Epithelial cell of esophagus (primary cell): ENCODE results near the gene WWC1.

Source experiments
- DNase-seq: peaks from one replicate; pipeline ENCODE4 v3.0.0; 2010; ENCODE audit warnings: low read depth
- H3K4me3 ChIP-seq: 2 replicates; pipeline ENCODE4 v1.5.1; 2011; ENCODE audit warnings: mild to moderate bottlenecking, low read length, control low read depth
- TF ChIP-seq, protein P1 (sequence below): IDR thresholded peaks from 2 replicates; pipeline ENCODE4 v1.5.1; 2011; ENCODE audit warnings: low read depth, mild to moderate bottlenecking, low read length, control low read depth, inconsistent platforms; ENCODE audit not compliant: insufficient read depth; ENCODE audit errors: missing control alignments

WWC1 gene

DNA sequence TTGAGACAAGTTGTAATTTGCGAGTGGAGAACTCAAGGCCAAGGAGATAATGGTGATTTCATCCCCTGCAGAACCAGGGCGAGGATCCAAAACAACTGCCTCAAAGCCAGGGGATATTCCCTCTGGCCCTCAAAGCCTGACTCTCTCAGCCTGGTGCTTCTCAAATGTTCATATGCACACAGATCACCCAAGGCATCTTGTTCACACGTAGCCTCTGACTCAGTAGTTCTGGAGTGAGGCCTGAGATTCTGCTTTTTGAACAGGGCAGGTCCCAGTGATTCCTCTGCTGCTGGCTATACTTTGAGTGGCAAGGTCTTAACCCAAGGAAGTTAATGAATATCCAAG, 30.2 kb upstream of the WWC1 start:
- TF ChIP-seq, protein P1, sequence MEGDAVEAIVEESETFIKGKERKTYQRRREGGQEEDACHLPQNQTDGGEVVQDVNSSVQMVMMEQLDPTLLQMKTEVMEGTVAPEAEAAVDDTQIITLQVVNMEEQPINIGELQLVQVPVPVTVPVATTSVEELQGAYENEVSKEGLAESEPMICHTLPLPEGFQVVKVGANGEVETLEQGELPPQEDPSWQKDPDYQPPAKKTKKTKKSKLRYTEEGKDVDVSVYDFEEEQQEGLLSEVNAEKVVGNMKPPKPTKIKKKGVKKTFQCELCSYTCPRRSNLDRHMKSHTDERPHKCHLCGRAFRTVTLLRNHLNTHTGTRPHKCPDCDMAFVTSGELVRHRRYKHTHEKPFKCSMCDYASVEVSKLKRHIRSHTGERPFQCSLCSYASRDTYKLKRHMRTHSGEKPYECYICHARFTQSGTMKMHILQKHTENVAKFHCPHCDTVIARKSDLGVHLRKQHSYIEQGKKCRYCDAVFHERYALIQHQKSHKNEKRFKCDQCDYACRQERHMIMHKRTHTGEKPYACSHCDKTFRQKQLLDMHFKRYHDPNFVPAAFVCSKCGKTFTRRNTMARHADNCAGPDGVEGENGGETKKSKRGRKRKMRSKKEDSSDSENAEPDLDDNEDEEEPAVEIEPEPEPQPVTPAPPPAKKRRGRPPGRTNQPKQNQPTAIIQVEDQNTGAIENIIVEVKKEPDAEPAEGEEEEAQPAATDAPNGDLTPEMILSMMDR, result no peak
- DNase-seq, result no peak
- H3K4me3 ChIP-seq, result no peak overlapping the region

DNA sequence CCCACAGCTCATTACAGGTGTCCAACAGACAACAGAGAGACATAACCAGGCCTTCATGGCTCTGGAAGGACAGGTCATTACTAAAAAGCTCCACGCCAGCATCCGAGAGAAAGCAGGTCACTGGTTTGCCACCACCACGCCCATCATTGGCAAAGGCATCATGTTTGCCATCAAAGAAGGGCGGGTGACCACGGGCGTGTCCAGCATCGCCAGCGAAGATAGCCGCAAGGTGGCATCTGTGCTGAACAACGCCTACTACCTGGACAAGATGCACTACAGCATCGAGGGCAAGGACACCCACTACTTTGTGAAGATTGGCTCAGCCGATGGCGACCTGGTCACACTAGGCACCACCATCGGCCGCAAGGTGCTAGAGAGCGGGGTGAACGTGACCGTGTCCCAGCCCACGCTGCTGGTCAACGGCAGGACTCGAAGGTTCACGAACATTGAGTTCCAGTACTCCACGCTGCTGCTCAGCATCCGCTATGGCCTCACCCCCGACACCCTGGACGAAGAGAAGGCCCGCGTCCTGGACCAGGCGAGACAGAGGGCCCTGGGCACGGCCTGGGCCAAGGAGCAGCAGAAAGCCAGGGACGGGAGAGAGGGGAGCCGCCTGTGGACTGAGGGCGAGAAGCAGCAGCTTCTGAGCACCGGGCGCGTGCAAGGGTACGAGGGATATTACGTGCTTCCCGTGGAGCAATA, 29.3 kb upstream of the WWC1 start:
- no peak for DNase-seq
- H3K4me3 ChIP-seq, result no peak overlapping the region
- TF ChIP-seq, protein P1, result no peak

DNA sequence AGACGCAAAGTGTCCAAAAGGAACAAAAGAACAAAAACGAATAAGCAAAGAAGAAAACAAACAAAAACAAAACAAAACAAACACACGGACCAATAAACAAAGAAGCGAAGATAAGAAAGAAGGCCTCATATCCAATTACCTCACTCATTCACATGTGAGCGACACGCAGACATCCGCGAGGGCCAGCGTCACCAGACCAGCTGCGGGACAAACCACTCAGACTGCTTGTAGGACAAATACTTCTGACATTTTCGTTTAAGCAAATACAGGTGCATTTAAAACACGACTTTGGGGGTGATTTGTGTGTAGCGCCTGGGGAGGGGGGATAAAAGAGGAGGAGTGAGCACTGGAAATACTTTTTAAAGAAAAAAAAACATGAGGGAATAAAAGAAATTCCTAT, 28.3 kb upstream of the WWC1 start:
- TF ChIP-seq, protein P1, result no peak
- no peak overlapping the region for H3K4me3 ChIP-seq
- DNase-seq, result no peak

DNA sequence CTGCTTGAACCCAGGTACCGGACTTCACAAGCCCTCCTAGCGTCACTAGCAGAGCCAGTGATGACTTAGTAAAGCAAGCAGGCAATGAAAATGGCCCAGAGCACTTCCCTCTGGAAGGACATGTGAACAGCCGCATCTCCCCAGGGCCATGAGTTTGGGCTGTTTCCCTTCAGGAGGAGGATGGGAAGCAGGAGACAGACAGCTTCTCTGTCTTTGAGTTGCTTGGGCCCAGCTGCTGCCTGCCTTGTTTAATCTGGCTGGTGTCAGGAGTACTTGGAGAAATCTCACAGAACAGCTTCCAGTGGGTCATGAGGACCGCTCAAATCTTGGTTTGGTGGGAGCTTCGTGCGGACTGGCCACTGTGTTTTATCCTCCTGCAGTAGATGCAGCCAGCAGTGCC, 25.4 kb upstream of the WWC1 start:
- no peak overlapping the region for H3K4me3 ChIP-seq
- TF ChIP-seq, protein P1, result no peak
- no peak for DNase-seq

DNA sequence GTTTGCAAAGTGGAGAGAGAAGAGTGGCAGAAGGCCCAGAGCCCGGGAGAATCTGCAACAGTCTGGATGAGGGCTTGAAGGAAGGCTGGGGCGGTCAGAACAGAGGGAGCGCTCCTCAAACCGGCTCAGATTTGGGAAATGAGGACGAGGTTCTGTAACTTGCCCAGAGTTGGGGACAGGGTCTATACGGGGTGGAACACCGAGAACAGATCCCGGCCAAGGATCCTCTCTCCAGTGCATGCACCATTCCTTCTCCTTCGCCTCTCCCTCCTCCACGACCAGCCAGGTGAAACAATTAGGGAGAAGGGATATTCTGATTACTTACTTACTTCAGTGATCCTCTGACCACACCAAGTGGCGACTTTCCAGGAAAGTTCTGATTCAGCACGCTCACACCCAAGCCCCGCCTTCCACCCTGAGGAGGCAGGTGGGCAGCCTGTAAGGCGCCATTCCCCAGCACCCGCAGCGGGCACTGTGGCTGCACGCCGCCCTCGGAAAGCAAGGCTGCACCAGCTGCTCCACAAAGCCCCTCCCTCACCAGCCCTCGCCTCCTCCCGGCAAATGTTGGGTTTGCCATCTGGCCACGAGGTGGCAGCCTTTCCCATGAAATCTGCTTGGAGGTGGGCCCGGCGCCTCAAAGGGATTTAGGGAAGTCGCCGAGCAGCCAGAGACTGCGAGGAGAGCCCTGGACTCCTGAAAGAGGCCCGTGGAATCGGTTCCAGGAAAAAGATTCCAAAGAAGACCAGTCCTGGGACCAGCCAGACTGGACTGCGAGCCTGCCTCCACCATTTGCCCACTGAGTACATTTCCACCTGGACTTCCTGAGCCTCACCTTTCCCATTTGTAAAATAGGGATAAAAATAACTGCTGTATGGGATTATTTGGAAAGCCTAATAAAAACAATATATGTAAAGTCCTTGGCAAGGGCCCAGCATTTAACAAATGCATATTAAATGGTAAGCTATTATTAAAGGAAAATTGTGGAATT, 22.2 kb upstream of the WWC1 start:
- peak; percentile 89 for DNase-seq
- peak overlapping the region; percentile 36 for H3K4me3 ChIP-seq
- TF ChIP-seq, protein P1, result peak; percentile 87

DNA sequence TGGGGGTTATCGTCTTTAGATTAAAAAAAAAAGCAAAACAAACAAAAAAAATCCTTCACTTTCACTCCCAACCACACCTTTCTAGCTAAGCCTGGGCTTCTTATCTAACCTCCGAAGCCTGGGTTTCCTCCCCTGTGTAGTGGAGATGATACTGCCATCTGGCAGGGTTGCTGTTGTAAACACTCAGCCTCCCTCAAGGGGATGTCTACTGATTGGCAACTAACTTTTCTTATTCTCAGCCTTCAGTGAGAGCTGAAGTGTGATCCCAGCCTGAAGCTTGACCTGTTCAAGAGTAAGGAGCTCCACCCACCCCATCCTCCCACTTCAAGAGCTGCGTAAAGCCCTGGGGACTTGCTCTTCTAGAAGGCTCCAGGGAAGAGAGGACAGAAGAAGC, 21.5 kb upstream of the WWC1 start:
- no peak for DNase-seq
- TF ChIP-seq, protein P1, result no peak
- no peak overlapping the region for H3K4me3 ChIP-seq
